Heart right ventricle (tissue), 16 donors: Measurements from ENCODE around the gene LIN7B. TPM values are rescaled to one million over a fixed set of nuclear protein-coding genes. Genes with fewer than 3 reads are reported as not detected.

Experiments
- ATAC-seq, 8 donors: fragments of 200-7000 bp; cut with Tn5 transposase; one replicate each; pipeline ENCODE4 v1.9.1; 2020; ENCODE audit warnings: mild to moderate bottlenecking in 8 of 8, moderate library complexity in 8 of 8, moderate number of reproducible peaks in 1 of 8
- DNase-seq, 2 donors: peaks; one replicate each; pipeline ENCODE4 v3.0.0-alpha.2; 2020
- H3K27ac ChIP-seq, 10 donors: fragments of 200-600 bp; sonication (generic) in 2 of 10; one replicate each; pipeline versions ENCODE4 v1.5.0 to v1.8.0; 2020 to 2022; ENCODE audit warnings: mild to moderate bottlenecking in 3 of 10
- H3K27me3 ChIP-seq, 7 donors: fragments of 200-600 bp; one replicate each; pipeline ENCODE4 v1.8.0; 2021 to 2022; ENCODE audit warnings: mild to moderate bottlenecking in 2 of 7
- H3K36me3 ChIP-seq, 9 donors: fragments of 200-600 bp; sonication (generic) in 1 of 9; one replicate each; pipeline versions ENCODE4 v1.5.0 to v1.8.0; 2020 to 2022; ENCODE audit warnings: mild to moderate bottlenecking in 2 of 9
- H3K4me1 ChIP-seq, 9 donors: fragments of 200-600 bp; sonication (generic) in 1 of 9; one replicate each; pipeline versions ENCODE4 v1.5.0 to v1.8.0; 2020 to 2022; ENCODE audit warnings: mild to moderate bottlenecking in 4 of 9
- H3K4me3 ChIP-seq, 10 donors: fragments of 200-600 bp; sonication (generic) in 2 of 10; one replicate each; pipeline versions ENCODE4 v1.5.0 to v1.8.0; 2020 to 2022; ENCODE audit warnings: mild to moderate bottlenecking in 7 of 10, moderate library complexity in 2 of 10
- H3K9me3 ChIP-seq, 11 donors: fragments of 200-600 bp in 10 of 11; sonication (generic) in 2 of 11; one replicate each; pipeline versions ENCODE4 v1.5.0 to v1.8.0; 2013 to 2022; ENCODE audit warnings: mild to moderate bottlenecking in 2 of 11, control low read depth in 1 of 11, moderate library complexity in 1 of 11
- WGBS, 2 donors: extraction: QIAGEN DNeasy Blood & Tissue Kit; methylation state at CpG; one replicate each; pipeline ENCODE4 v1.1.7; 2013; ENCODE audit warnings: inconsistent platforms in 1 of 2; 5-methylcytosine and 5-hydroxymethylcytosine counted together
- intact Hi-C, 10 donors: fragments of 100-400 bp; cut with DNase I; formaldehyde crosslinking; loops; one replicate each; pipeline versions ENCODE4 v1.11.1 to v1.14.2; 2022
- polyA plus RNA-seq, 2 donors: library from polyadenylated mRNA; stranded (reverse); fragments of 200-250 nt; gene quantifications; one replicate each; pipeline ENCODE4 v1.2.3, GENCODE V29; 2013
- total RNA-seq, 10 donors: library from RNA; stranded (reverse); fragmentation: NEBNext Ultra II Directional in 3 of 10; extraction: Animal tissue kit (Norgen Biotek cat#: 25700) in 3 of 10; gene quantifications; one replicate each; pipeline versions ENCODE4 v1.2.1 to v1.2.4, GENCODE V29; 2021 to 2023
- TF ChIP-seq, protein P1 (sequence below), 9 donors: fragments of 200-600 bp; sonication (generic) in 2 of 9; IDR thresholded peaks; one replicate each; pipeline versions ENCODE4 v1.5.0 to v1.8.0; 2021 to 2022; ENCODE audit warnings: antibody characterized with exemption in 9 of 9, mild to moderate bottlenecking in 5 of 9, moderate library complexity in 1 of 9
- donor health status: Arrhythmogenic right ventricular cardiomyopathy.
- donor health status: ischemic (EF 13 %, LVEDD 7.1; RV severe dilation, severe dysfunction).
- donor health status: healthy with polysubstance abuse.
- donor health status: DM: no; HTN: yes; CAD: no.
- donor health status: DM: no; HTN: no; CAD: no.
- donor health status: ischemic (EF 25% LVEDD 6.9; RV normal size, moderate dysfunction).
- donor health status: ischemic (EF 25% LVEDD 5.7; RV mildly dilated, moderate dysfunction).
- donor health status: healthy.
- donor health status: DM: yes; HTN: yes; CAD: no.
- donor health status: Ischemic cardiomyopathy.
- donor health status: ischemic (EF 35%, LVEDD 5.7; RV mildly dilated, moderate dysfunction).
- donor health status: nonischemic (EF 11% LVEDD 7.7; RV severe dilation, severe dysfunction).
- donor health status: DM: yes; HTN: yes; CAD: no.
- donor health status: PGD.
- donor health status: ischemic (EF 29% LVEDD 5.4; RV normal size, mild dysfunction).
- donor health status: nonischemic (EF 23%, LVEDD 6.1; RV moderate dilation, normal function).

LIN7B gene
- total and polyA plus RNA-seq, 12 donors, result 17.6 to 38.5 (median 23.5) TPM

DNA sequence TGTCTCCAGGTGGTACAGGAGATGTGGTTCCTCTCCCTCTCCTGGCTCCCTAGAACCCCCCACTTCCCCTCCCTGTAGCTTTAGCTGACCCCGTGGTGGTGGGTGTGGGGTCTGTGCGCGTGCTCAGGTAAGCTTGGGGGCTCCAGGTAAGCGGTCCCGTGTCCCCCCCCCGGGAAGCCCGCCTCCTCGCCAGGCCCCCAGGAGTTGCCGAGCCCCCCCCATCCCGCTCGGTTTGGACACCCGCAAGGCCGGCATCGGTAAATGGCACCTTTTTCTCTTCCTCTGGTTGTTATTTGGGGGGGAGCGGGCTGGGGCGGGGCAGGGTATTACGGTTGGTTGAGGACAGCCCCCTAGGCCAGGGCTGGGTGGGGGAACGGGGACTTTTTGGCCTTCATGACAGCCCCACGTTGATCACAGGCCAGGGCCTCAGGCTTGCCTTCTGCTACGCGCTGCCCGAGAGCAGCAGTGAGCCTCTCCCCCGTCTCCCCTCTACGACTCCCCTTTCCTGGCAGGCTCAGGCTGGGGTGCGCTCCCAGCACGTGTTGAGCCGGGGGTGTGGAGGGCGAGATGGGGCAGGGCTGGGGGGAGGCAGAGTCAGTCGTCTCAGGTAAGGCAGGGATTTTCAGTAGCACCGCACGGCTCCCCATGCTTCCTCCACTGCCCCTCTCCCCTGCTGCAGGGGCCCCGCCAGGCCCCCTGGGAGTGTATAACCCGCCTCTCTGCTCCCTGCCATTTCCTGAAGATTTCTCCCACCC lies 10.7 kb upstream of the LIN7B start:
- no peak for ATAC-seq
- TF ChIP-seq, protein P1, sequence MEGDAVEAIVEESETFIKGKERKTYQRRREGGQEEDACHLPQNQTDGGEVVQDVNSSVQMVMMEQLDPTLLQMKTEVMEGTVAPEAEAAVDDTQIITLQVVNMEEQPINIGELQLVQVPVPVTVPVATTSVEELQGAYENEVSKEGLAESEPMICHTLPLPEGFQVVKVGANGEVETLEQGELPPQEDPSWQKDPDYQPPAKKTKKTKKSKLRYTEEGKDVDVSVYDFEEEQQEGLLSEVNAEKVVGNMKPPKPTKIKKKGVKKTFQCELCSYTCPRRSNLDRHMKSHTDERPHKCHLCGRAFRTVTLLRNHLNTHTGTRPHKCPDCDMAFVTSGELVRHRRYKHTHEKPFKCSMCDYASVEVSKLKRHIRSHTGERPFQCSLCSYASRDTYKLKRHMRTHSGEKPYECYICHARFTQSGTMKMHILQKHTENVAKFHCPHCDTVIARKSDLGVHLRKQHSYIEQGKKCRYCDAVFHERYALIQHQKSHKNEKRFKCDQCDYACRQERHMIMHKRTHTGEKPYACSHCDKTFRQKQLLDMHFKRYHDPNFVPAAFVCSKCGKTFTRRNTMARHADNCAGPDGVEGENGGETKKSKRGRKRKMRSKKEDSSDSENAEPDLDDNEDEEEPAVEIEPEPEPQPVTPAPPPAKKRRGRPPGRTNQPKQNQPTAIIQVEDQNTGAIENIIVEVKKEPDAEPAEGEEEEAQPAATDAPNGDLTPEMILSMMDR (IDR thresholded peaks at IDR 0.05), result no peak
- DNase-seq, result no peak
- Histone ChIP-seq H3K4me3 (no peak overlapping the region), H3K9me3 (no peaks in the 10 kb centered on the region), H3K36me3 (peaks cover 0 to 100% (median 78%) of the 10 kb centered on the region in 9 donors), H3K27ac (no peak overlapping the region), H3K4me1 (peaks cover 0 to 5% (median 0%) of the 10 kb centered on the region in 9 donors), H3K27me3 (no peaks in the 10 kb centered on the region)
- 83 to 85% methylated on average over 33 of the region's 33 CpGs for WGBS, 2 donors
- intact Hi-C loops, result loop anchor here in 1 of 10 donors (5.0 kb wide), 1 partner anchor 94 kb away; no protein-coding TSS in a partner anchor

DNA sequence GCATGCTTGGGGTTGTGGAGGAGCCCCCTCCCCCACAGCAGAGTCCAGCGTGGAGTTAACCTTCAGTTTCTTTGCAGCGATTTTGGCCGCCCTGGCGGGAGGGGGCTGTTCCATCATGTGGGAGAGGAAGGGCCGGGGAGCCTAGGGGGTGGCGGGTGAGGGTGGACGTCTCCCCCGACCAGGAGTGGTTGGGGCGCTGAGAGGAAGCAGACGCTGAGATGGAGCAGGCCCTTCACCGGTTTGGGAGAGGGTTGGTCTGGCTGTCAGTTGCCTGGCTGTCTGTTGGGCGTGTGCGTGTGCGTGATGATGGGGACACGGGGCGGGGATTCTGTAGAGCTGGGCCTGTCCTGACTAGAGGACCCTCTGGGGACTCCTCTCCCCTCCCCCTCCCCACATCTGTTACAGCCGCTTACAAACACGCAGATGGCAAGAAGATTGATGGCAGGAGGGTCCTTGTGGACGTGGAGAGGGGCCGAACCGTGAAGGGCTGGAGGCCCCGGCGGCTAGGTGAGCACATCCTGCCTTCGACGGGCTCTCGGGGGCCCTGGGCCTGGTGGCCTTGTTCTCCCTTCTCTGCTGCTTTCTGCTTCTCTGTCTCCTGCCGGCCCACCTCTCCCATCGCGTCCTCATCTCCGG lies 9.8 kb upstream of the LIN7B start:
- H3K9me3 ChIP-seq, result no peaks in the 10 kb centered on the region
- ATAC-seq (peak in 3 of 8 donors; percentile 13 to 21 (median 18)), DNase-seq (no peak)
- no peak overlapping the region for H3K4me3 ChIP-seq
- WGBS, 2 donors, result 70 to 72% methylated on average over 30 of the region's 30 CpGs
- intact Hi-C loops, result loop anchor here in 1 of 10 donors (5.0 kb wide), 1 partner anchor 93 kb away; no protein-coding TSS in a partner anchor
- peaks cover 0 to 5% (median 0%) of the 10 kb centered on the region in 9 donors for H3K4me1 ChIP-seq
- no peak overlapping the region for H3K27ac ChIP-seq
- peaks cover 0 to 100% (median 77%) of the 10 kb centered on the region in 9 donors for H3K36me3 ChIP-seq
- H3K27me3 ChIP-seq, result no peaks in the 10 kb centered on the region
- TF ChIP-seq, protein P1 (IDR thresholded peaks at IDR 0.05), result no peak

DNA sequence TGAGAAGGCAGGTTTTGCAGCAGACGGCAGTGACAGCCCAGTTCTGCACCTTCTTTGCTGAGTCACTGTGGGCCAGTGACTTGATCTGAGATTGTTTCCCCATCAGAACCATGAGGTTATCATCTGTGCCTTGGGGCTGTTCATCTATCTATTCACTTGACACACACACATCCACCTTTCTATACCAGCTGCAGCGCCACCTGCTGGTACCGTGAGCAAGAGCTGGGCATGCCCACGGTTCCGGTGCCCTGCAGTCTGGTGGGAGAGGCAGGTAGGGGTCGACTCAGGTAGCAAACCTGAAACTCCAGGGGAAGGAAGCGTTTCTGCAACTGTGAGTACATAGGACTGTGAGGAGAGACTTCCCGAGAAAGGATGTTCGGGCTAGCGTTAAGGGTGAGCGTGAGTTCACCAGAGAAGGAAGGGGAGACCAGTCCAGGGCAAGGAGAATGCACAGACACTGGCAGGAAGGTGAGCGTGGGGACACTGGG lies 7.5 kb upstream of the LIN7B start:
- 66 to 70% methylated on average over 12 of the region's 12 CpGs for WGBS, 2 donors
- Histone ChIP-seq H3K4me3 (no peak overlapping the region), H3K9me3 (no peaks in the 10 kb centered on the region), H3K27ac (no peak overlapping the region), H3K4me1 (peaks cover 5 to 21% (median 10%) of the 10 kb centered on the region in 9 donors), H3K36me3 (peaks cover 0 to 81% (median 67%) of the 10 kb centered on the region in 9 donors), H3K27me3 (no peaks in the 10 kb centered on the region)
- DNase-seq (peak in 1 of 2 donors; percentile 62), ATAC-seq (peak in 5 of 8 donors; percentile 21 to 43 (median 38))
- intact Hi-C loops, result loop anchor here in 1 of 10 donors (5.0 kb wide), 1 partner anchor 41 kb away; no protein-coding TSS in a partner anchor
- TF ChIP-seq, protein P1 (IDR thresholded peaks at IDR 0.05), result peak; percentile 49 to 83 (median 77)
